ENCODE measurements around the gene EFS. TPM values are rescaled to one million over a fixed set of nuclear protein-coding genes. Genes with fewer than 3 reads are reported as not detected.

The EFS gene
- total RNA-seq, 2 experiments from 2014 or later, result not detected

GRCh38 chr14:23382731-23383440, 17.9 kb upstream of the EFS start:
- Histone ChIP-seq H2AFZ (ENCODE audit: low read length) (no peak overlapping the region), H3K4me1 (ENCODE audit: insufficient read depth, low read length, poor library complexity, severe bottlenecking) (no peaks in the 10 kb centered on the region), H3K36me3 (ENCODE audit: insufficient read depth, low read length) (no peaks in the 10 kb centered on the region), H3K4me2 (ENCODE audit: low read length) (no peak overlapping the region), H3K27ac (ENCODE audit: low read depth, low read length, poor library complexity, severe bottlenecking) (no peak overlapping the region), H4K20me1 (ENCODE audit: insufficient read depth, low read length) (no peaks in the 10 kb centered on the region), H3K4me3 (ENCODE audit: low read depth, low read length, poor library complexity, severe bottlenecking) (no peak overlapping the region), H3K79me2 (ENCODE audit: insufficient read depth, low read depth, low read length) (no peaks in the 10 kb centered on the region), H3K9me3 (ENCODE audit: low read length) (no peaks in the 10 kb centered on the region), H3K9me2 (ENCODE audit: insufficient read depth, low read length) (no peaks in the 10 kb centered on the region)
- no peak for TF ChIP-seq CTCF (conservative IDR thresholded peaks at IDR 0.05; ENCODE audit: low read length)
- no peak for TF ChIP-seq EZH2phosphoT487 (IDR thresholded peaks at IDR 0.05; ENCODE audit: borderline replicate concordance, low read depth, low read length)
- POLR2A ChIA-PET, result no interaction called here
- intact Hi-C loops (cut with micrococcal nuclease; ENCODE audit: unreplicated experiment), result loop anchor here (5.0 kb wide), 1 partner anchor 261 kb away; no protein-coding TSS in a partner anchor
- CTCF ChIA-PET (ENCODE audit: unreplicated experiment), result no interaction called here
- no peak for DNase-seq (ENCODE audit: low spot score)
- BruUV-seq (replicated peaks), result no TSS peak

GRCh38 chr14:23382276-23382675, 17.3 kb upstream of the EFS start:
- Histone ChIP-seq H3K27ac (ENCODE audit: low read depth, low read length, poor library complexity, severe bottlenecking) (no peak overlapping the region), H3K4me1 (ENCODE audit: insufficient read depth, low read length, poor library complexity, severe bottlenecking) (no peaks in the 10 kb centered on the region), H3K4me3 (ENCODE audit: low read depth, low read length, poor library complexity, severe bottlenecking) (no peak overlapping the region), H3K36me3 (ENCODE audit: insufficient read depth, low read length) (no peaks in the 10 kb centered on the region), H3K4me2 (ENCODE audit: low read length) (no peak overlapping the region), H3K79me2 (ENCODE audit: insufficient read depth, low read depth, low read length) (no peaks in the 10 kb centered on the region), H2AFZ (ENCODE audit: low read length) (no peak overlapping the region), H3K9me2 (ENCODE audit: insufficient read depth, low read length) (no peaks in the 10 kb centered on the region), H4K20me1 (ENCODE audit: insufficient read depth, low read length) (no peaks in the 10 kb centered on the region), H3K9me3 (ENCODE audit: low read length) (no peaks in the 10 kb centered on the region)
- no peak for DNase-seq (ENCODE audit: low spot score)
- TF ChIP-seq EZH2phosphoT487 (IDR thresholded peaks at IDR 0.05; ENCODE audit: borderline replicate concordance, low read depth, low read length) (no peak), CTCF (conservative IDR thresholded peaks at IDR 0.05; ENCODE audit: low read length) (no peak)
- intact Hi-C loops (cut with micrococcal nuclease; ENCODE audit: unreplicated experiment), result loop anchor here (5.0 kb wide), 1 partner anchor 260 kb away; no protein-coding TSS in a partner anchor
- ChIA-PET CTCF (ENCODE audit: unreplicated experiment) (no interaction called here), POLR2A (no interaction called here)
- BruUV-seq (replicated peaks), result no TSS peak

- Histone ChIP-seq H3K4me2 (ENCODE audit: low read length) (no peak overlapping the region), H4K20me1 (ENCODE audit: insufficient read depth, low read length) (no peaks in the 10 kb centered on the region), H3K27ac (ENCODE audit: low read depth, low read length, poor library complexity, severe bottlenecking) (no peak overlapping the region), H3K9me3 (ENCODE audit: low read length) (no peaks in the 10 kb centered on the region), H2AFZ (ENCODE audit: low read length) (no peak overlapping the region), H3K36me3 (ENCODE audit: insufficient read depth, low read length) (no peaks in the 10 kb centered on the region), H3K4me1 (ENCODE audit: insufficient read depth, low read length, poor library complexity, severe bottlenecking) (no peaks in the 10 kb centered on the region), H3K4me3 (ENCODE audit: low read depth, low read length, poor library complexity, severe bottlenecking) (no peak overlapping the region), H3K9me2 (ENCODE audit: insufficient read depth, low read length) (no peaks in the 10 kb centered on the region), H3K79me2 (ENCODE audit: insufficient read depth, low read depth, low read length) (no peaks in the 10 kb centered on the region)
- CTCF ChIA-PET (ENCODE audit: unreplicated experiment), result no interaction called here
- TF ChIP-seq CTCF (conservative IDR thresholded peaks at IDR 0.05; ENCODE audit: low read length) (no peak), EZH2phosphoT487 (IDR thresholded peaks at IDR 0.05; ENCODE audit: borderline replicate concordance, low read depth, low read length) (no peak)
- POLR2A ChIA-PET, result interaction anchor here (0.7 kb wide), 1 partner anchor 43 kb away, joined by 3 read pairs; no protein-coding TSS in a partner anchor
- BruUV-seq (replicated peaks), result no TSS peak
- intact Hi-C loops (cut with micrococcal nuclease; ENCODE audit: unreplicated experiment), result loop anchor here (5.0 kb wide), 1 partner anchor 260 kb away; no protein-coding TSS in a partner anchor
- no peak for DNase-seq (ENCODE audit: low spot score)
These were observed 16.9 kb upstream of the EFS start for GRCh38 chr14:23381871-23382270.

Data from OCI-LY7 (cell line).